Activated naive CD8-positive, alpha-beta T cell treated with anti-CD3 and anti-CD28 coated beads, Interleukin-2, amount 10 ng/mL, durations not matched to agents 7 days and 5 days (primary cell): Measurements from ENCODE around the gene BAHCC1. TPM values are rescaled to one million over a fixed set of nuclear protein-coding genes. Genes with fewer than 3 reads are reported as not detected.

Source experiments
- ATAC-seq: fragments of 150-1000 bp; cut with Tn5 transposase; one replicate; pipeline ENCODE4 v1.10.0; 2021; ENCODE audit warnings: low read depth, moderate library complexity
- POLR2A ChIA-PET: fragments of 350-600 bp; sonication (Branson Sonifier 250); formaldehyde crosslinking; loops from one replicate; lab custom pipeline; 2021; ENCODE audit warnings: antibody characterized with exemption; lab: Charles Lee
- DNase-seq: peaks from one replicate; pipeline ENCODE4 v3.0.0; 2021
- H3K27ac Mint-ChIP-seq: one replicate; pipeline ENCODE4 v1.8.0; 2022; ENCODE audit warnings: mild to moderate bottlenecking, mixed read lengths
- H3K27me3 Mint-ChIP-seq: one replicate; pipeline ENCODE4 v1.8.0; 2022; ENCODE audit warnings: mild to moderate bottlenecking, moderate library complexity, mixed read lengths
- H3K36me3 Mint-ChIP-seq: one replicate; pipeline ENCODE4 v1.8.0; 2021; ENCODE audit warnings: mild to moderate bottlenecking, mixed read lengths
- H3K4me1 Mint-ChIP-seq: one replicate; pipeline ENCODE4 v1.8.0; 2021; ENCODE audit warnings: mixed read lengths
- H3K4me3 Mint-ChIP-seq: one replicate; pipeline ENCODE4 v1.8.0; 2022; ENCODE audit warnings: mild to moderate bottlenecking, moderate library complexity, mixed read lengths
- H3K9me3 Mint-ChIP-seq: one replicate; pipeline ENCODE4 v1.8.0; 2021; ENCODE audit warnings: mixed read lengths
- total RNA-seq, 2 experiments: library from RNA; stranded (reverse); gene quantifications; one replicate each; pipeline ENCODE4 v1.2.3, GENCODE V29; 2021

The BAHCC1 gene
- total RNA-seq, 2 experiments from 2014 or later = 0.86 to 1.0 TPM

DNA sequence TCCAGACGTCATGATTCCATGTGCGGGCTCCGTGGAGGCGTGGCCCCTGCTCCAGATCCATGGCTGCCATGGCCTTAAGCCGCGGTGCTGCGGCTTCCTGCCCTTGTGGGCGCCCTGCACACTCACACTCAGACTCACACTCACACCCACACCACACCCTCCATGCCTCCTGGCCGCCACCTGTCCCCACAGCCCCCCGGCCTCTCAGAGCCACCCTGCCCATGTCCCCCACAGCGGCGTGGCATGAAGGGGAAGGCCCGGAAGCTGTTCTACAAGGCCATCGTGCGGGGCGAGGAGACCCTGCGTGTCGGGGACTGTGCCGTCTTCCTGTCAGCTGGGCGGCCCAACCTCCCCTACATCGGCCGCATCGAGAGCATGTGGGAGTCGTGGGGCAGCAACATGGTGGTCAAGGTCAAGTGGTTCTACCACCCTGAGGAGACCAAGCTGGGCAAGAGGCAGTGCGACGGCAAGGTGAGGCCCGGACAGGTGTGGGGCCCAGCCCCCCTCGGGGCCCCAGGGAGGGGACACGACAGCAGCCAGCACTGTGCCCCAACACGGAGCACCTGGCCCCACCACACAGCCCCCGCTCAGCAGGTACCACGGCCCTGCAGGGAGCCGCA is 67.4 kb downstream of the BAHCC1 start:
- no peaks in the 10 kb centered on the region for H3K9me3 Mint-ChIP-seq
- H3K27ac Mint-ChIP-seq = no peak overlapping the region
- no peaks in the 10 kb centered on the region for H3K4me1 Mint-ChIP-seq
- ATAC-seq (no peak), DNase-seq (no peak)
- no peaks in the 10 kb centered on the region for H3K27me3 Mint-ChIP-seq
- no peak overlapping the region for H3K4me3 Mint-ChIP-seq
- H3K36me3 Mint-ChIP-seq = no peaks in the 10 kb centered on the region
- POLR2A ChIA-PET = no interaction called here

DNA sequence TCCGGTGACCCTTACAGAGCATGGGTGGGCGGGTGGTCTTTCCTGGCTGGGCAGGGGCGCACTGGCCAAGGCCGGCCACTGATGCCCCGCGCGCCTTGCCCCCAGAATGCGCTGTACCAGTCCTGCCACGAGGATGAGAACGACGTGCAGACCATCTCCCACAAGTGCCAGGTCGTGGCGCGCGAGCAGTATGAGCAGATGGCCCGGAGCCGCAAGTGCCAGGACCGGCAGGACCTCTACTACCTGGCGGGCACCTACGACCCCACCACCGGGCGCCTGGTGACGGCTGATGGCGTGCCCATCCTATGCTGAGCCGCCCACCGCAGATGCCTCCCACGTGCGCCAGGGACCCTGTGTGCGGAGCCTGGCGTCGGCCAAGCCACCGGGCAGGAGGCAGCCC is 68.2 kb downstream of the BAHCC1 start:
- DNase-seq (no peak), ATAC-seq (no peak)
- no peaks in the 10 kb centered on the region for H3K27me3 Mint-ChIP-seq
- no peaks in the 10 kb centered on the region for H3K4me1 Mint-ChIP-seq
- H3K36me3 Mint-ChIP-seq = no peaks in the 10 kb centered on the region
- no peak overlapping the region for H3K27ac Mint-ChIP-seq
- POLR2A ChIA-PET = no interaction called here
- H3K4me3 Mint-ChIP-seq = no peak overlapping the region
- H3K9me3 Mint-ChIP-seq = no peaks in the 10 kb centered on the region

DNA sequence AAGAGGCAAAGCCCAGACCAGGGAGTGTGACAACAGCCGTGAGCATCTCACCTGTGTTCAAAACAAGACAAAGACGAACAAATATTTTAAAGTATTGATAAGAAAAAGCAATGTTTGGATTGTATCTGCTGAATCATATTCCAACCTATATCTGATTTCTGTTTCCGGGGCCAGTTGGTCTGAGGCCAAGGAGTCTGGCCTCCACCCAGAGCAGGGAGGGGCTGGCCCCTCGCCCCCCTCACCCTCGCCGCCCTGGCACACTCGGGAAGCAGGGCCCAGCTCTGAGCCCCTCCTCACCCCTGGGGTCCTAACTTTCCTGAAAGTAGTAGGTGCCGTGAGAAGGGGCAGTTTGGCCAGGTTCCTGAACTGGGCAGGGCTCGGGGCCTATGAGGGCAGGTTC is 69.3 kb downstream of the BAHCC1 start:
- POLR2A ChIA-PET = no interaction called here
- DNase-seq (no peak), ATAC-seq (no peak)
- H3K27me3 Mint-ChIP-seq = no peaks in the 10 kb centered on the region
- no peaks in the 10 kb centered on the region for H3K9me3 Mint-ChIP-seq
- no peak overlapping the region for H3K4me3 Mint-ChIP-seq
- no peaks in the 10 kb centered on the region for H3K4me1 Mint-ChIP-seq
- H3K36me3 Mint-ChIP-seq = no peaks in the 10 kb centered on the region
- H3K27ac Mint-ChIP-seq = peak overlapping the region; percentile 56

- no peak for DNase-seq
- POLR2A ChIA-PET = no interaction called here
- ATAC-seq = no peak
- no peaks in the 10 kb centered on the region for H3K4me1 Mint-ChIP-seq
- no peak overlapping the region for H3K27ac Mint-ChIP-seq
- H3K4me3 Mint-ChIP-seq = no peak overlapping the region
- no peaks in the 10 kb centered on the region for H3K36me3 Mint-ChIP-seq
- no peaks in the 10 kb centered on the region for H3K27me3 Mint-ChIP-seq
- no peaks in the 10 kb centered on the region for H3K9me3 Mint-ChIP-seq
Observed at GRCh38 chr17:81465910-81466309, 70.7 kb downstream of the BAHCC1 start.

DNA sequence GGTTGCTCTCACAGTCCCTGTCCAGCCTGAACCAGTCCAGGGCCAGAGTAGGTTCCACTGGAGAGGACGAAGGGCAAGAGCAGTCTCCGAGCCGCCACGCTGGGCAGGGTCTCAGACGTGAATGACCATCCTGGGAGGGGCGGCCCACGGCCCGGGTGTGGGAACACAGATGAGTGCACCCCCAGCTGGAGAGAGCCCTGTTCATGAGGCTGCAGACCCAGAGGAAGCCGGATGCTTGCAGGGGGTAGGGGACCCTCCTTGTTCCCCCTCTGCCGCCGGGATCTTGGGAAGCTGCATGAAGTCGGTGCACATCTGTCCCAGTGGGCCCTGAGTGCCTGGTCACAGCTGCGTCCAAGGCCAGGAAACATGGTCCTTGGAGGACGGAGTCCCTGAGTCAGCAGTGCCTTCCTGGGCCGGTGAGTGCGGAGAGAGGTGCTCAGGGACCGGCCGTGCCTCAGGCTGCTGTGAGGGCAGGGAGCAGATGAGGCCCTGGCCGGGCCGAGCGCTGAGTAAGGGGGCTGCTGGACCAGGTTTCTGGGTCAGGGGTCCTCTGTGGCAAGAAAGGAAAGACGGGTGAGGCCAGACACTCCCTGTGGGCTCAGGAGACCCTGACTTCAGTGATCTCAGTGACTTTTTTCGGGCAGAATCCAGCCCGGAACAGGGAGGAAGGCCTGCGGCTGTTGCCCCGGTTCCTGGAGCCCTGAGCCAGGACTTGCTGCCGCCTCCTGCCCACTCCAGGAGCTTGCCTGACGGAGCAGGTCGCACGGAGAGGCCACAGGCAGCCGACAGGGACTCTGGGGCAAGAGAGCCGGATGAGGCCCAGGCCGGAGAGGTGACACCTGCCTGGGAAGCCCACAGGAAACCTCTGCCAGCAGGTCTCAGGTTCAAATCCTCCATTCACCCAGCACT is 71.6 kb downstream of the BAHCC1 start:
- ATAC-seq (no peak), DNase-seq (no peak)
- POLR2A ChIA-PET = no interaction called here
- H3K27me3 Mint-ChIP-seq = no peaks in the 10 kb centered on the region
- no peaks in the 10 kb centered on the region for H3K36me3 Mint-ChIP-seq
- H3K4me1 Mint-ChIP-seq = no peaks in the 10 kb centered on the region
- no peak overlapping the region for H3K27ac Mint-ChIP-seq
- no peaks in the 10 kb centered on the region for H3K9me3 Mint-ChIP-seq
- H3K4me3 Mint-ChIP-seq = no peak overlapping the region

- Mint-ChIP-seq H3K4me1 (no peaks in the 10 kb centered on the region), H3K27me3 (no peaks in the 10 kb centered on the region), H3K9me3 (no peaks in the 10 kb centered on the region), H3K36me3 (no peaks in the 10 kb centered on the region), H3K27ac (no peak overlapping the region), H3K4me3 (no peak overlapping the region)
- DNase-seq (no peak), ATAC-seq (no peak)
- POLR2A ChIA-PET = no interaction called here
Observed at GRCh38 chr17:81468111-81468769, 73.0 kb downstream of the BAHCC1 start.

- Mint-ChIP-seq H3K4me1 (no peaks in the 10 kb centered on the region), H3K4me3 (no peak overlapping the region), H3K9me3 (no peaks in the 10 kb centered on the region), H3K36me3 (no peaks in the 10 kb centered on the region), H3K27ac (no peak overlapping the region), H3K27me3 (no peaks in the 10 kb centered on the region)
- no peak for ATAC-seq
- POLR2A ChIA-PET = no interaction called here
- DNase-seq = no peak
Observed at GRCh38 chr17:81468770-81469121, 73.5 kb downstream of the BAHCC1 start.

- DNase-seq (no peak), ATAC-seq (no peak)
- Mint-ChIP-seq H3K4me1 (no peaks in the 10 kb centered on the region), H3K27ac (no peak overlapping the region), H3K4me3 (no peak overlapping the region), H3K36me3 (no peaks in the 10 kb centered on the region), H3K27me3 (no peaks in the 10 kb centered on the region), H3K9me3 (no peaks in the 10 kb centered on the region)
- POLR2A ChIA-PET = no interaction called here
Observed at GRCh38 chr17:81469266-81469665, 74.0 kb downstream of the BAHCC1 start.

- Mint-ChIP-seq H3K27ac (no peak overlapping the region), H3K27me3 (no peaks in the 10 kb centered on the region), H3K4me1 (no peaks in the 10 kb centered on the region), H3K4me3 (no peak overlapping the region), H3K36me3 (no peaks in the 10 kb centered on the region), H3K9me3 (no peaks in the 10 kb centered on the region)
- DNase-seq (no peak), ATAC-seq (no peak)
- POLR2A ChIA-PET = no interaction called here
Observed at GRCh38 chr17:81470270-81470943, 75.2 kb downstream of the BAHCC1 start.

- Mint-ChIP-seq H3K36me3 (no peaks in the 10 kb centered on the region), H3K27me3 (no peaks in the 10 kb centered on the region), H3K9me3 (no peaks in the 10 kb centered on the region), H3K4me3 (no peak overlapping the region), H3K4me1 (no peaks in the 10 kb centered on the region), H3K27ac (no peak overlapping the region)
- DNase-seq = no peak
- no peak for ATAC-seq
- POLR2A ChIA-PET = no interaction called here
Observed at GRCh38 chr17:81470944-81471817, 75.9 kb downstream of the BAHCC1 start.

- ATAC-seq (no peak), DNase-seq (no peak)
- H3K27ac Mint-ChIP-seq = no peak overlapping the region
- H3K36me3 Mint-ChIP-seq = no peaks in the 10 kb centered on the region
- no peaks in the 10 kb centered on the region for H3K4me1 Mint-ChIP-seq
- POLR2A ChIA-PET = no interaction called here
- no peaks in the 10 kb centered on the region for H3K9me3 Mint-ChIP-seq
- H3K4me3 Mint-ChIP-seq = no peak overlapping the region
- no peaks in the 10 kb centered on the region for H3K27me3 Mint-ChIP-seq
Observed at GRCh38 chr17:81471818-81472456, 76.7 kb downstream of the BAHCC1 start.

- H3K4me3 Mint-ChIP-seq = no peak overlapping the region
- no peak overlapping the region for H3K27ac Mint-ChIP-seq
- ATAC-seq (no peak), DNase-seq (no peak)
- no peaks in the 10 kb centered on the region for H3K9me3 Mint-ChIP-seq
- POLR2A ChIA-PET = no interaction called here
- peaks cover under 1% of the 10 kb centered on the region for H3K27me3 Mint-ChIP-seq
- H3K36me3 Mint-ChIP-seq = no peaks in the 10 kb centered on the region
- H3K4me1 Mint-ChIP-seq = no peaks in the 10 kb centered on the region
Observed at GRCh38 chr17:81473019-81473418, 77.8 kb downstream of the BAHCC1 start.
